Erythroblast (primary cell): ENCODE results near the gene ADIPOR2.

Experiments
- GATA1 ChIP-seq: IDR thresholded peaks from 2 replicates; pipeline ENCODE4 v1.6.1; 2011; ENCODE audit warnings: low read depth, mild to moderate bottlenecking, control low read depth, low read length, moderate library complexity
- POLR2A ChIP-seq: IDR thresholded peaks from 2 replicates; pipeline ENCODE4 v1.6.1; 2011; ENCODE audit warnings: mild to moderate bottlenecking, low read length

GRCh38 chr12:1834186-1834925, 143.5 kb downstream of the ADIPOR2 start:
- TF ChIP-seq POLR2A (no peak), GATA1 (no peak)
